HG02678 (cell line): ENCODE data around the gene SGMS2.

Experiments used
- ATAC-seq: cut with Tn5 transposase; IDR thresholded peaks from one replicate; pipeline ENCODE4 v1.9.1; 2021; ENCODE audit warnings: mild to moderate bottlenecking, moderate library complexity; ENCODE audit not compliant: unreplicated experiment

Gene SGMS2

GRCh38 chr4:107863850-107864371 lies 39.2 kb downstream of the SGMS2 start:
- no peak for ATAC-seq

GRCh38 chr4:107866726-107867125 lies 42.0 kb downstream of the SGMS2 start:
- ATAC-seq: no peak

- no peak for ATAC-seq
These were observed 45.5 kb downstream of the SGMS2 start for GRCh38 chr4:107870236-107870635.

- no peak for ATAC-seq
These were observed 46.4 kb downstream of the SGMS2 start for GRCh38 chr4:107870916-107871786.

GRCh38 chr4:107874024-107874423 lies 49.3 kb downstream of the SGMS2 start:
- no peak for ATAC-seq

- ATAC-seq: no peak
These were observed 51.4 kb downstream of the SGMS2 start for GRCh38 chr4:107876099-107876498.

GRCh38 chr4:107877361-107877760 lies 52.6 kb downstream of the SGMS2 start:
- no peak for ATAC-seq

- no peak for ATAC-seq
These were observed 61.1 kb downstream of the SGMS2 start for GRCh38 chr4:107885865-107886264.

- ATAC-seq: no peak
These were observed 63.5 kb downstream of the SGMS2 start for GRCh38 chr4:107888237-107888636.

GRCh38 chr4:107890779-107891178 lies 66.0 kb downstream of the SGMS2 start:
- ATAC-seq: no peak

GRCh38 chr4:107891299-107891698 lies 66.6 kb downstream of the SGMS2 start:
- ATAC-seq: no peak

- no peak for ATAC-seq
These were observed 68.7 kb downstream of the SGMS2 start for GRCh38 chr4:107893171-107894137.

- ATAC-seq: no peak
These were observed 69.4 kb downstream of the SGMS2 start for GRCh38 chr4:107894138-107894603.

- ATAC-seq: no peak
These were observed 71.5 kb downstream of the SGMS2 start for GRCh38 chr4:107896158-107896645.

- no peak for ATAC-seq
These were observed 71.9 kb downstream of the SGMS2 start for GRCh38 chr4:107896646-107897045.

GRCh38 chr4:107897823-107898222 lies 73.1 kb downstream of the SGMS2 start:
- no peak for ATAC-seq

- no peak for ATAC-seq
These were observed 75.3 kb downstream of the SGMS2 start for GRCh38 chr4:107900067-107900466.

GRCh38 chr4:107900508-107900907 lies 75.8 kb downstream of the SGMS2 start:
- ATAC-seq: no peak

- ATAC-seq: no peak
These were observed 76.6 kb downstream of the SGMS2 start for GRCh38 chr4:107901213-107901934.

GRCh38 chr4:107902715-107903114 lies 78.0 kb downstream of the SGMS2 start:
- peak; percentile 88 for ATAC-seq
